Upper lobe of left lung (tissue), 4 donors: ENCODE measurements around the gene BTNL3.

Experiments used
- EP300 ChIP-seq, 4 donors: sonication (generic); formaldehyde crosslinking; IDR thresholded peaks; one replicate each; pipeline ENCODE4 v1.5.1; 2017; ENCODE audit warnings: antibody characterized with exemption in 4 of 4, control low read depth in 2 of 4
- POLR2A ChIP-seq, 4 donors: fragments of 450-650 bp; IDR thresholded peaks; one replicate each; pipeline ENCODE4 v1.5.1; 2016 to 2017; ENCODE audit warnings: antibody characterized with exemption in 4 of 4, mild to moderate bottlenecking in 2 of 4
- TF ChIP-seq, protein P1 (sequence below), 6 experiments: fragments of 450-650 bp in 4 of 6; fragments of 200-600 bp in 2 of 6; sonication (generic) in 2 of 6; IDR thresholded peaks; one replicate each; pipeline ENCODE4 v1.5.1; 2016 to 2019; ENCODE audit warnings: antibody characterized with exemption in 6 of 6

- TF ChIP-seq, protein P1, sequence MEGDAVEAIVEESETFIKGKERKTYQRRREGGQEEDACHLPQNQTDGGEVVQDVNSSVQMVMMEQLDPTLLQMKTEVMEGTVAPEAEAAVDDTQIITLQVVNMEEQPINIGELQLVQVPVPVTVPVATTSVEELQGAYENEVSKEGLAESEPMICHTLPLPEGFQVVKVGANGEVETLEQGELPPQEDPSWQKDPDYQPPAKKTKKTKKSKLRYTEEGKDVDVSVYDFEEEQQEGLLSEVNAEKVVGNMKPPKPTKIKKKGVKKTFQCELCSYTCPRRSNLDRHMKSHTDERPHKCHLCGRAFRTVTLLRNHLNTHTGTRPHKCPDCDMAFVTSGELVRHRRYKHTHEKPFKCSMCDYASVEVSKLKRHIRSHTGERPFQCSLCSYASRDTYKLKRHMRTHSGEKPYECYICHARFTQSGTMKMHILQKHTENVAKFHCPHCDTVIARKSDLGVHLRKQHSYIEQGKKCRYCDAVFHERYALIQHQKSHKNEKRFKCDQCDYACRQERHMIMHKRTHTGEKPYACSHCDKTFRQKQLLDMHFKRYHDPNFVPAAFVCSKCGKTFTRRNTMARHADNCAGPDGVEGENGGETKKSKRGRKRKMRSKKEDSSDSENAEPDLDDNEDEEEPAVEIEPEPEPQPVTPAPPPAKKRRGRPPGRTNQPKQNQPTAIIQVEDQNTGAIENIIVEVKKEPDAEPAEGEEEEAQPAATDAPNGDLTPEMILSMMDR (IDR thresholded peaks at IDR 0.05): no peak
- no peak for TF ChIP-seq EP300 (IDR thresholded peaks at IDR 0.05)
- TF ChIP-seq POLR2A (IDR thresholded peaks at IDR 0.05): no peak
Measured at GRCh38 chr5:181044093-181044599, 55.5 kb downstream of the BTNL3 start.
